H1 (cell line): Measurements from ENCODE around the gene C11orf54. TPM values are rescaled to one million over a fixed set of nuclear protein-coding genes. Genes with fewer than 3 reads are reported as not detected.

ENCODE experiments used
- CHD1 ChIP-seq: IDR thresholded peaks from 2 replicates; pipeline ENCODE4 v1.6.1; 2012; ENCODE audit warnings: low read depth, low read length, improper control_type of control experiment
- EZH2 ChIP-seq: fragments of 200-600 bp; sonication (generic); IDR thresholded peaks from 2 replicates; pipeline ENCODE4 v1.7.1; 2012; ENCODE audit warnings: low read depth, mild to moderate bottlenecking, moderate library complexity, low read length, inconsistent platforms; ENCODE audit not compliant: severe bottlenecking
- HDAC6 ChIP-seq: IDR thresholded peaks from one replicate; pipeline ENCODE4 v1.7.1; 2012; ENCODE audit warnings: low read depth, mild to moderate bottlenecking, inconsistent platforms, low read length, moderate library complexity
- NRF1 ChIP-seq: IDR thresholded peaks from 2 replicates; pipeline ENCODE4 v1.6.1; 2011; ENCODE audit warnings: mild to moderate bottlenecking, low read depth, low read length, improper control_type of control experiment
- RFX5 ChIP-seq: IDR thresholded peaks from 2 replicates; pipeline ENCODE4 v1.6.1; 2011; ENCODE audit warnings: low read depth, low read length, improper control_type of control experiment, borderline replicate concordance
- RXRA ChIP-seq: IDR thresholded peaks from 2 replicates; pipeline ENCODE4 v1.6.1; 2011; ENCODE audit warnings: low read depth, mild to moderate bottlenecking, low read length, moderate library complexity; ENCODE audit not compliant: insufficient read depth
- TAF7 ChIP-seq: optimal IDR thresholded peaks from 2 replicates; pipeline ENCODE3; 2011; ENCODE audit warnings: low read depth, mild to moderate bottlenecking, inconsistent platforms, low read length, moderate library complexity, borderline replicate concordance
- ZNF274 ChIP-seq: IDR thresholded peaks from 2 replicates; pipeline ENCODE4 v1.7.0; 2012; ENCODE audit warnings: low read length, borderline replicate concordance; ENCODE audit errors: extremely low read depth
- polyA plus RNA-seq, 7 experiments: library from polyadenylated mRNA; depleted of rRNA in 3 of 7; stranded (reverse) in 5 of 7; unstranded in 2 of 7; fragments of >200 nt in 5 of 7; fragments of 200-250 nt in 2 of 7; gene quantifications; 1 replicate in 5 of 7; 2 replicates in 1 of 7; 4 replicates in 1 of 7; pipeline versions ENCODE4 v1.2.1 to v1.2.3, GENCODE V29; 2011 to 2013; ENCODE audit warnings: missing spikeins in 2 of 7, mixed read lengths in 2 of 7
- total RNA-seq: library from RNA; stranded (reverse); fragmentation: NEBNext Ultra II Directional; extraction: Animal tissue kit (Norgen Biotek cat#: 25700); gene quantifications from 2 replicates; pipeline ENCODE4 v1.2.1, GENCODE V29; 2021
- TF ChIP-seq, protein P1 (sequence below): fragments of 300-600 bp; sonication (generic); IDR thresholded peaks from 2 replicates; pipeline ENCODE4 v1.7.1; 2012; ENCODE audit warnings: low read length, moderate library complexity, mild to moderate bottlenecking, inconsistent platforms; ENCODE audit not compliant: insufficient replicate concordance
- TF ChIP-seq, protein P2 (sequence below): IDR thresholded peaks from 2 replicates; pipeline ENCODE4 v1.6.1; 2011; ENCODE audit warnings: low read depth, mild to moderate bottlenecking, low read length; ENCODE audit not compliant: insufficient read depth

C11orf54 gene
- total and polyA plus RNA-seq, 2 of the 8 experiments (the other 6 are each of a cell fraction or from before 2014, with no cell fraction given) = 14.7 to 24.5 TPM

DNA sequence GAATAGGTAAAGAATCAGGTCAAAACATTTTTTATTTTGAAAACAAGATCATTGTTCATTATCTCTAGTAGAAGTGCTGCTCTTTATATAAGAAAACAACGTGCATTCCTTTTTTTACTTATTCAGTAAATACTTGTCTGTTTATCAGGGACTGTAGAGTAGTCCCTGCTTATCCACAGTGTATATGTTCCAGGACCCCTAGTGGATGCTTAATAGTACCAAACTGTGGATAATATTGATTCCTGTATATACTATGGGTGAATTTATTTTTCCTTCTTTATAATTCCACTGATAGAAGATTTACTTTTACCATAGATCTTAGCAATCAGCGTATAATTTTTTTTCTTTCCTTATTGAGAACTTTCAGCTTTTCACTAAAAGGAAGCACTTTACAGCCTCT is 47.4 kb upstream of the C11orf54 start (continued):
- TF ChIP-seq RFX5 (no peak), EZH2 (no peak), HDAC6 (no peak), TAF7 (no peak), RXRA (no peak), NRF1 (no peak), CHD1 (no peak), ZNF274 (no peak)
- TF ChIP-seq, protein P1, sequence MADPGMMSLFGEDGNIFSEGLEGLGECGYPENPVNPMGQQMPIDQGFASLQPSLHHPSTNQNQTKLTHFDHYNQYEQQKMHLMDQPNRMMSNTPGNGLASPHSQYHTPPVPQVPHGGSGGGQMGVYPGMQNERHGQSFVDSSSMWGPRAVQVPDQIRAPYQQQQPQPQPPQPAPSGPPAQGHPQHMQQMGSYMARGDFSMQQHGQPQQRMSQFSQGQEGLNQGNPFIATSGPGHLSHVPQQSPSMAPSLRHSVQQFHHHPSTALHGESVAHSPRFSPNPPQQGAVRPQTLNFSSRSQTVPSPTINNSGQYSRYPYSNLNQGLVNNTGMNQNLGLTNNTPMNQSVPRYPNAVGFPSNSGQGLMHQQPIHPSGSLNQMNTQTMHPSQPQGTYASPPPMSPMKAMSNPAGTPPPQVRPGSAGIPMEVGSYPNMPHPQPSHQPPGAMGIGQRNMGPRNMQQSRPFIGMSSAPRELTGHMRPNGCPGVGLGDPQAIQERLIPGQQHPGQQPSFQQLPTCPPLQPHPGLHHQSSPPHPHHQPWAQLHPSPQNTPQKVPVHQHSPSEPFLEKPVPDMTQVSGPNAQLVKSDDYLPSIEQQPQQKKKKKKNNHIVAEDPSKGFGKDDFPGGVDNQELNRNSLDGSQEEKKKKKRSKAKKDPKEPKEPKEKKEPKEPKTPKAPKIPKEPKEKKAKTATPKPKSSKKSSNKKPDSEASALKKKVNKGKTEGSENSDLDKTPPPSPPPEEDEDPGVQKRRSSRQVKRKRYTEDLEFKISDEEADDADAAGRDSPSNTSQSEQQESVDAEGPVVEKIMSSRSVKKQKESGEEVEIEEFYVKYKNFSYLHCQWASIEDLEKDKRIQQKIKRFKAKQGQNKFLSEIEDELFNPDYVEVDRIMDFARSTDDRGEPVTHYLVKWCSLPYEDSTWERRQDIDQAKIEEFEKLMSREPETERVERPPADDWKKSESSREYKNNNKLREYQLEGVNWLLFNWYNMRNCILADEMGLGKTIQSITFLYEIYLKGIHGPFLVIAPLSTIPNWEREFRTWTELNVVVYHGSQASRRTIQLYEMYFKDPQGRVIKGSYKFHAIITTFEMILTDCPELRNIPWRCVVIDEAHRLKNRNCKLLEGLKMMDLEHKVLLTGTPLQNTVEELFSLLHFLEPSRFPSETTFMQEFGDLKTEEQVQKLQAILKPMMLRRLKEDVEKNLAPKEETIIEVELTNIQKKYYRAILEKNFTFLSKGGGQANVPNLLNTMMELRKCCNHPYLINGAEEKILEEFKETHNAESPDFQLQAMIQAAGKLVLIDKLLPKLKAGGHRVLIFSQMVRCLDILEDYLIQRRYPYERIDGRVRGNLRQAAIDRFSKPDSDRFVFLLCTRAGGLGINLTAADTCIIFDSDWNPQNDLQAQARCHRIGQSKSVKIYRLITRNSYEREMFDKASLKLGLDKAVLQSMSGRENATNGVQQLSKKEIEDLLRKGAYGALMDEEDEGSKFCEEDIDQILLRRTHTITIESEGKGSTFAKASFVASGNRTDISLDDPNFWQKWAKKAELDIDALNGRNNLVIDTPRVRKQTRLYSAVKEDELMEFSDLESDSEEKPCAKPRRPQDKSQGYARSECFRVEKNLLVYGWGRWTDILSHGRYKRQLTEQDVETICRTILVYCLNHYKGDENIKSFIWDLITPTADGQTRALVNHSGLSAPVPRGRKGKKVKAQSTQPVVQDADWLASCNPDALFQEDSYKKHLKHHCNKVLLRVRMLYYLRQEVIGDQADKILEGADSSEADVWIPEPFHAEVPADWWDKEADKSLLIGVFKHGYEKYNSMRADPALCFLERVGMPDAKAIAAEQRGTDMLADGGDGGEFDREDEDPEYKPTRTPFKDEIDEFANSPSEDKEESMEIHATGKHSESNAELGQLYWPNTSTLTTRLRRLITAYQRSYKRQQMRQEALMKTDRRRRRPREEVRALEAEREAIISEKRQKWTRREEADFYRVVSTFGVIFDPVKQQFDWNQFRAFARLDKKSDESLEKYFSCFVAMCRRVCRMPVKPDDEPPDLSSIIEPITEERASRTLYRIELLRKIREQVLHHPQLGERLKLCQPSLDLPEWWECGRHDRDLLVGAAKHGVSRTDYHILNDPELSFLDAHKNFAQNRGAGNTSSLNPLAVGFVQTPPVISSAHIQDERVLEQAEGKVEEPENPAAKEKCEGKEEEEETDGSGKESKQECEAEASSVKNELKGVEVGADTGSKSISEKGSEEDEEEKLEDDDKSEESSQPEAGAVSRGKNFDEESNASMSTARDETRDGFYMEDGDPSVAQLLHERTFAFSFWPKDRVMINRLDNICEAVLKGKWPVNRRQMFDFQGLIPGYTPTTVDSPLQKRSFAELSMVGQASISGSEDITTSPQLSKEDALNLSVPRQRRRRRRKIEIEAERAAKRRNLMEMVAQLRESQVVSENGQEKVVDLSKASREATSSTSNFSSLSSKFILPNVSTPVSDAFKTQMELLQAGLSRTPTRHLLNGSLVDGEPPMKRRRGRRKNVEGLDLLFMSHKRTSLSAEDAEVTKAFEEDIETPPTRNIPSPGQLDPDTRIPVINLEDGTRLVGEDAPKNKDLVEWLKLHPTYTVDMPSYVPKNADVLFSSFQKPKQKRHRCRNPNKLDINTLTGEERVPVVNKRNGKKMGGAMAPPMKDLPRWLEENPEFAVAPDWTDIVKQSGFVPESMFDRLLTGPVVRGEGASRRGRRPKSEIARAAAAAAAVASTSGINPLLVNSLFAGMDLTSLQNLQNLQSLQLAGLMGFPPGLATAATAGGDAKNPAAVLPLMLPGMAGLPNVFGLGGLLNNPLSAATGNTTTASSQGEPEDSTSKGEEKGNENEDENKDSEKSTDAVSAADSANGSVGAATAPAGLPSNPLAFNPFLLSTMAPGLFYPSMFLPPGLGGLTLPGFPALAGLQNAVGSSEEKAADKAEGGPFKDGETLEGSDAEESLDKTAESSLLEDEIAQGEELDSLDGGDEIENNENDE = no peak
- TF ChIP-seq, protein P2, sequence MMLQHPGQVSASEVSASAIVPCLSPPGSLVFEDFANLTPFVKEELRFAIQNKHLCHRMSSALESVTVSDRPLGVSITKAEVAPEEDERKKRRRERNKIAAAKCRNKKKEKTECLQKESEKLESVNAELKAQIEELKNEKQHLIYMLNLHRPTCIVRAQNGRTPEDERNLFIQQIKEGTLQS = no peak
- TF ChIP-seq, all 59 proteins: peak for 0
